NOMO-1 treated with DMSO at 0.1 percent for 48 hours (cell line): ENCODE data around the gene NAT9.

Experiments
- DNase-seq: peaks from one replicate; lab custom pipeline; 2025; ENCODE audit not compliant: unreplicated experiment; lab: John Stamatoyannopoulos, UW

Gene NAT9

DNA sequence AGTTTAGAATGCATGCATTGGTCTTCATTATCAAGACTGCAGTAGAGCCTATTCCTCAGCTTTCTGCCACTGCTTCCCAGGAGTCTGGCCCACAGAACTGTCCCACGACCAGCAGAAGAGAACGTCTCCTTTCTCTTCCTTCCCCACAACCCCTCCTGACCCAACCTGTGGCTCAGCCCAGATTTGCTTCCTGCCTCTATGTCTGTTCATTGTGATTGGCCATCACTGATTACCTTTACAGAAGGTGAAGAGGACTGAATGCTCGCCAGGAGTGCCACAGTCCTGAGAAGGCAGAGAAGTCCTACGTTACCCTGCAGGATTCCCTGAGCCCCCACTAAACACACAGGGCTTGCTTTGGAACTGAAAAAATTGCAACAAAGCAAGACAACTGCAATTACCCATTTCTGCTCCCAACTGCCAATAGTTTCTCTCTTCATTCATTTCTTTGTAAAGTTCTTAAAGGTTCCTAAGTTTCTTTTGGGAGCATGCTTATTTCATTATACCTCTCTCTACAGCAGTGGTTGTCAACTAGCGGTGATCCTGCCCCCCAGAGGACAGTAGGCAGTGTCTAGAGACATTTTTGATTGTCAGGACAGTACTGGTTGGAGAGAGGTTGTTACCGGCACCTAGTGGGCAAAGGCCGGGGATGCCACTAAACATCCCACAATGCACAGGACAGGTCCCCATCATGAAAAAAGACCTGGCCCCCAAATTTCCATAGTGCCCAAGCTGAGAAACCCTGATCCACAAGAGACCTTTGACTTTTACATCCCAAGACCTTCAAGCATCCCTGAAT lies 4.5 kb upstream of the NAT9 start:
- peak; percentile 65 for DNase-seq

DNA sequence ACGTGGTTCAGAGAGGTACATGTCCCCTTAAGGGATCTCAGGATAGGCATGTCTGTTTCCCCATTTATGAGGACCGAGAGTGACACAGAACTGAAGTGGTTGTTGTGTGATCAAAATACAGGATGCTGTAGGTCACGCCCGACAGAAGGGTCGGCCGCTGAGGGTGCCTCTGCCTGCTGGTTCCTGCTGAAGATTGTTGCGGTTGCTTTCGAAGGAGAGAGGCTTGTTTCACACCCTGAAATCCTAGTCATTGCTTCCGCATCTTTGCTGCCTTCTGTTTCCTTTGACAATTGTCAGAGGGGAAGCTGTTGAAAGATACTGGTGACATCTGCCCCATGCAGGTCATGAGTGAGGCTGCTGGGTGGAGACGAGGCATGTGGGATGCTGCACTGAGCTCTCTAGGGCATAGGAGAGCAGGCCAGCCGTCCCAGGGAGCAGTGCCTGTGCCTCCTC lies 3.8 kb upstream of the NAT9 start:
- DNase-seq = peak; percentile 100

- no peak for DNase-seq
Measured at GRCh38 chr17:74779501-74779900, 3.4 kb upstream of the NAT9 start.

DNA sequence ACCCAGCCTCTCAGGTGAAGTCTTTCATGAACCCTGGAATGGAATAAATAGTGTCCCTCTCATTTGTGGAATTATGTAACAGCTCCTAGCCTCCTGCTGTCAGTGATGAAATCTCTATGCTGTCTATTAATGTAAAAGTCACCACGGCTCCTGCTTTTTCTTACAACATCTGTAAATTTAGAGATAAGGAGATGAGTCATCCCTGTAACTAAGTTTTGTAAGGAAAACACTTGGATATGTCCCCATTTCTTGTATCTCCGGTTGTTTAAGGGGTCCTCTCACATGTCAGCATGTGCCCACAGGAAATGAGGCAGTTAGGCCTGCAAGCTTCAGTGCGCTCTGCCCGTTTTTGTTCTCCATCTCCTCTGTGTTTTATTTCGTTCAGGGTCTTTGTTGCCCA lies 2.8 kb upstream of the NAT9 start:
- peak; percentile 81 for DNase-seq

DNA sequence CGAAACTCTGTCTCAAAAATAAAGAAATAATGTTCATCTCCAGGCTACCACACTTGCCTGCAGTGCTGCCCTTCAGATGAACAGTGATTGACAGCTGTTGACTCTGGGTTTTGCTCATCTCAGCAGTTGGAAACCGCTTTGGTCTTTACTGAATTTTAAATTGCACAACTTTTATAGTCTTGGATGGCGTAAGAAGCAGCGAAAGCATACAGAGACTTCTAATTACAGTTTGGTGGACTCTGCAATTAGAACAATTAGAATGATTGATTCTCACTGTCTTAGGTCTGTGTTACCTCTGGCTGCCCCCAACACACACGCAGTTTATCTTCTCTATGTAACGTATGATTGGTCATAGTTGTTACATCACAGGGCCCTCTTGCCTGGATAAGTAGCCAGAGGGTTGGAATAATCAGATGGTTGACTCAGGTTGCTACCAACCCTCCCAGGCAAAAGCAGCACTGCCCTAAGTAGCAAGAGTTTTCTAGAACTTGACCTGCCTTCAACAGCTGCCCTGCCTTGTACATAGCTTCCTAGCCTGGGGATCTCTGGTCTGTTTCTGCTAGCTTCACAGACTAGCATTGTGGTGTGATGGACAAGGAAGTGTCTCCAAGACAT lies 1.9 kb upstream of the NAT9 start:
- DNase-seq = peak; percentile 98

GRCh38 chr17:74776990-74777389 lies 845 bp upstream of the NAT9 start:
- peak; percentile 47 for DNase-seq

DNA sequence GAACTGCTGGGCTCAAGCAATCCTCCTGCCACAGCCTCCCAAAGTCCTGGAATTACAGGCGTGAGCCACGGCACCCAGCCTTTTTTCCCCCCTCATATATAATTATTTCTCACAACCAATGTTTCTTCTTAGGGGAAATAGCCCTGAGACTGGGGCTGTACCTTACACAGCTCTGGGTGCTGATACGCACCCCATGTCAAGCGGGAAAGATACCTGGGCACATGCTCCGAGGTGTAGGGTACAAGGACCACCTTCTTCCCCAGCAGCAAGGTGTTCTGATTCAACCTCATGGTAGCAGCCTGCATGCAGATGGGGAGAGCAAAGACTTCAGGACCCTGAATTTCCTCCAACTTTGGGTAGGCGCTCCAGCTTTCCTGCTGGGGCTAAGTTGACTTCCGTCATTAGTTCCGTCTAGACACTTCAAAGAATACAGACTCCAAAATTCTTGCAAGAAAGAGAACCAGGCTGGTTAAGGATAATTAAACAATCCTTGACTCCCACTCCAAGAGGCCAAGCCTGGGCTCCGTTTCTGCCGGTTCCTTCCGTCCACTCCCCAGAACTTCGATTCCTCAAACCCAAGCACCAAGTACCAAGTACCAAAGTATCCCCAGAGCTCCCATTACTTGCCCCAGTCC lies 619 bp downstream of the NAT9 start:
- DNase-seq = no peak

GRCh38 chr17:74773871-74774286 lies 2.3 kb downstream of the NAT9 start:
- no peak for DNase-seq

DNA sequence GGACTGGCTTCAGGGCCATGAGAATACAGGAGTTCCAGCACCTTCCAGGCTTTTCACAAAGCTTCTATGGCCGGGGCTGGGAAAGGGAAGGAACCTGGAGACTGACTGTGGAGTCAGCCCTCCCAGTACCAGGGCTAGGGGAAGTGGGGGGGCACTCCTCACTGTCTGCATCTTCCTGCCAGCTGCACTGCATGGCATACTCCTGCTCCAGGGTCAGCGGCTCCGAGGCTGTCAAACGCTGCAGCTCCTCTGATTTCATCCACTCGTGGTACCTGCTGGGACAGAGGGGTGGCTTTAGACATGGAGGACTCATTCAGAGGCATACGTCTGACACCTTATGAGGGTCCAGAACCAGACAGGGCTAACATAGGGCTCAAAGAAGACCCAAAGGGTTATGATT lies 2.7 kb downstream of the NAT9 start:
- DNase-seq = no peak

DNA sequence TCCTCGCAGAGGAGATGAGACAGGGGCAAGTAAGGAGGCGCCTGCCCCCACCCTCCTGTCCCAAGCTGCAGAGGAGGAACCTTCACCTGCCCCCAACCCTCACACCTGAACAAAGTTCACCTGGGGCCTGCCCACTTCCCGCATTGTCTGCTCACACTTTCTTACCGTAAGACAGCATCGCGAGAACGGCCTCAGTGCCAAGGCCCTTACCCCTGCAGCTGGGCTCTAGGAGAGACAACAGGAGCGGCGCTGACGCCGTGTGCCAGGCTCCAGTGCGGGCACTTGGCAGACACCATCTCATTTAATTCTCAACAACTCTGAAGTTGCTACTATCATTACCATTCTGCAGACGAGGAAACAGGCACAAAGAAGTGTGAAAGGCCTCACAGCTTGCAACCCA lies 4.1 kb downstream of the NAT9 start:
- no peak for DNase-seq

- no peak for DNase-seq
Measured at GRCh38 chr17:74771319-74771914, 4.7 kb downstream of the NAT9 start.

GRCh38 chr17:74770498-74771318 lies 5.4 kb downstream of the NAT9 start:
- DNase-seq = peak; percentile 55

- no peak for DNase-seq
Measured at GRCh38 chr17:74769856-74770497, 6.2 kb downstream of the NAT9 start.

GRCh38 chr17:74769266-74769855 lies 6.8 kb downstream of the NAT9 start:
- no peak for DNase-seq

DNA sequence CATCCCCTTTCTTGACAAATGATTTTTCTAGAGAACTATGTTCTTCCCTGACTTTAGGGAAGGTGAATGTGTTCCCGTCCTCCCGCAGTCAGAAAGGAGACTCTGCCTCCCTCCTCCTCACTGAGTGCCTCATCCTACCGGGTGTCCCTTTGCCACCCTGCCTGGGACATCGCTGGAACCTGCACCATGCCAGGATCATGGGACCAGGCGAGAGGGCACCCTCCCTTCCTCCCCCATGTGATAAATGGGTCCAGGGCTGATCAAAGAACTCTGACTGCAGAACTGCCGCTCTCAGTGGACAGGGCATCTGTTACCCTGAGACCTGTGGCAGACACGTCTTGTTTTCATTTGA lies 7.4 kb downstream of the NAT9 start:
- no peak for DNase-seq

- no peak for DNase-seq
Measured at GRCh38 chr17:74768069-74768762, 7.9 kb downstream of the NAT9 start.

GRCh38 chr17:74767111-74767516 lies 9.0 kb downstream of the NAT9 start:
- no peak for DNase-seq

- DNase-seq = no peak
Measured at GRCh38 chr17:74766413-74766812, 9.7 kb downstream of the NAT9 start.

DNA sequence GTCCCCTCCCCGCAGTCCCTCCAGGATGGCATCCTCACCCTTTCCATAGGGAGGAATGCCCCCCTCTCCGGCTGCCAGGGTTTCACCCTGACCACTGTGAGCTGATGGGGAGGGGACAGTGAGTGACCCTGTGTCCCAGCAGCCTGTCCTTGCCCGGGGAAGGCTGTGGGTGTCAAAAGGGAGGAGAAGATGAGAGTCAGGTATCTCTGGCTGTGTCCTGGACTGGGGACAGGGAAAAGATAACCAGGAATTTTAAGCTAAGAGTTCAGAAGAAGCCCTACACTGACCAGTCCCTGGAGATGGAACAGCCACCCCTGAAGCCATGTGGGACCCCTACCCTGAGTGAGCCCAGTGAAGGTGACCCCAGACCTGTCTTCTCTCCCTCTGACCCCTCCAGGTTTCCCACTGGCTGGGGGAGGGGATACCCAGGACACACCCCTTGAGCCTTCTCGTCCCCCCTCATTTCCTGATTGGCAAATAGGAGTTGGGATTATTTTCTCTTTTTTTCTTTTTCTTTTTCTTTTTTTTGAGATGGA lies 11.3 kb downstream of the NAT9 start:
- DNase-seq = no peak
